Measurements from ENCODE around the gene ASTL.

Gene ASTL

DNA sequence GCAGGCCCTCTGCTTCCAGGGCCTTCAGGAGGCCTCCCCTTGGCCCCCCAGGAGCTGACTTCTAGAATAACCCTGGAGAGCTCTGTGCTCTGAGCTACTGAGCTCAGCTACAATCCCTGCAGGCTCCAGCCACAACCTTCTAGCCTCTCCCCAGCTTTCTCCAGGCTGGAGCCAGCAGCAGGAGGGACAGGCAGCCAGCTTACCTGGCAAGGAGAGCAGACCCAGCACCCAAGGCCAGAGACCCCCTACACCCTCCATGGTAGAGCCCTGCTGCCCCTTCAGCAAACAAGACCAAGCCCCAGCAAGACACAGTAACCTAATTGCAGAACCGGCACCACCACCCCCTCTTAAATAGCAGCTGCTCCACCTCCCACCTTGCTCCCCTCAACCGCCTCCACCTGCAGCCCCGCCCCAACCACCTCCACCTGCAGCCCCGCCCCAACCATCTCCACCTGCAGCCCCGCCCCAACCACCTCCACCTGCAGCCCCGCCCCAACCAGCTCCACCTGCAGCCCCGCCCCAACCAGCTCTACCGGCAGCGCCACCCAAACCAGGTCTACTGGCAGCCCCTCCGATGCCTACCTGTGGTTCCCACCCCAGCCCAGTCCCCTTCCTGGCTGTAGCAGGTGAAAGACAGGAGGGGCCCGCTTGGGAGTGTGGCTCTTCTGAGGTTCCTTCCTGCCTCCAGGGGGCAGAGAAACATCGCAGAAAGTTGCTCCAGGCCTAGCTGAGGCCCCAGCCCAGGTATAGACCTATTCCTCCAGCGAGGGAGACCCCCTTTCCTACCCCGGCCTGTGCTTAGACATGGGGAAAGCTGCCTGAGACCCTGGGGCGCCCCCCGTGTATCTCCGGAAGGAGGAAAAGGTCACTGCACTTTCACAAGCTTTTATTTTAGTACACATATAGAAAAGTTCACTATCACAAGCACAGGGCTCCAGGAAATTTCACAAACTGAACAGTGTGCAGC is at the start of gene ASTL:
ASTL (minus strand) TSS at position 324 of the 967 bp plus-strand sequence; CDS start at position 258, 66 bp downstream.
- DNase-seq (ENCODE audit: insufficient read length, low spot score), result no peak
- no peak for FAIRE-seq
- no peak for TF ChIP-seq POLR2A (IDR thresholded peaks at IDR 0.05; ENCODE audit: low read depth, low read length)

DNA sequence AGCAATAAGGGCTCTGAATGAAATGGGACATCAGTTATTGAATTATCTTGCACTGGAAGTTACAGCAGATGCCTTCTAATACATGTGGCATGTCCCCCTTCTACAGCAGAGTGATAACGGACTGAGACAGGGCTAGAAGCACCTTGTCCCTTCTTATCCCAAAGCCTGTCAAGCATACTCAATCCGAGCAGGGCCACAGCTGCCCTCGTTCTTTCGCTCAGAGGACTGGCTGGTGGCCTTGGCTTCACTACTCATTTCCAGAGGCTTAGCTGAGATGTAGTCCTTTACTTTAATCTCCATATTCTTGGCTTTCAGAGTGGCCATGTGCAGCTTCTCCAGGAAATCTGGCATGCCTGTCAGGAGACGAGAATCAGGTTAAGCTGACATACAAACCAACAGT is 48.3 kb upstream of the ASTL start:
- TF ChIP-seq POLR2A (IDR thresholded peaks at IDR 0.05; ENCODE audit: low read depth, low read length), result no peak
- no peak for FAIRE-seq
- DNase-seq (ENCODE audit: insufficient read length, low spot score), result no peak

DNA sequence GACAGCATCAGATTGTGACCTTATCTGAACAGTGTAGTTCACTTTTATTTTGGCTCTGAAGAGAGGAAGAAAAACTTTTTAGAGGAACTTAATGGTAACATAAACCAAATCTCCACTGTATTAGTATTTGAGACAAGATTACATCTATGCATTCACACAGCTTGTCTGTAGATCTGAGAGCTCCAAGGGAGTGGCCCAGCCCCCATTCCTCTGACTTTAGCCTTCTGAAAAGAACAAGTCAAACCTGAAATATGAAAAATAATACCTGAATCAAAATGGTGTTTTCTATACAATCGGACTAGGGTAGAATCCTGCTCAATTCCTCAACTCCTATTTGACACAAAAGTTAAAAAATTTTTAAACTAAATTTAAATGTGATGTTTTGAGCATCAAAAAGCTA is 47.2 kb upstream of the ASTL start:
- no peak for DNase-seq (ENCODE audit: insufficient read length, low spot score)
- no peak for TF ChIP-seq POLR2A (IDR thresholded peaks at IDR 0.05; ENCODE audit: low read depth, low read length)
- no peak for FAIRE-seq

DNA sequence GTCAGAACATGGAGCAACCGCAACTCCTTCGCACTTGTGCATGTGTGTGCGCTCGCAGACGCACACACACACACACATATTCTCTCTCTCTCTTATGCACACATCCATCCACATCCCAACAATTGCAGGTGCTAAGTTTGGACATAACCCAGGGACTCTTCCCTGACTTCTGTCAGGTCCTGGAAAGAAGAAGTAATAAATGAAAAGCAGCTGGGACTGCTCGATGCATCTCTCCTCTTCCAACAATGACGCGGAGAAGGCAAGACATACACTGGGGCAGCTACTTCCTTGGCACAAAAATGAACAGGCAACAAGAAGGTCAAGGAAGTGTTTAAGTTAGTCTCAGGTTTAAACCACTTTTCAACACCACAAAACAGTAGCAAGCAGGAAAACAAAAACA is 46.7 kb upstream of the ASTL start:
- no peak for TF ChIP-seq POLR2A (IDR thresholded peaks at IDR 0.05; ENCODE audit: low read depth, low read length)
- DNase-seq (ENCODE audit: insufficient read length, low spot score) (no peak), FAIRE-seq (no peak)

DNA sequence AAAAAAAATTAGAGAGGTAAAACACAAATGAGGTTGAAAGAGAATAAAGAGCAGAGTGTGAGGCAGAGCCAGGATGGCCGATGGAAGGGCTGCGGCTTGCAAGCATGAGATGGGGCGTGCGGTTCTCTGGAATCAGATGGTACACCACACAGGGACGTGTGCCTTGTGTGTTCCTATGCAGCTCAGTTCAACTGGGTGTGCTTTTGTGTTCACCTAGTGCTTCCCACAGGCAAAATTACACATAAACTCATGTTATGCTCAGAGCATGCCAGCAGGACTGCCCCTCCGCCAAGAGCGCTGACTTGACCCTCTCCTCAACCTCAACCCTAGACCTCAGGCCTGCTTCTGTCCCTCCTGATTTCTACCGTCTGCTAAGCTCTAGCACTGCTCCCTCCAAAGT is 45.9 kb upstream of the ASTL start:
- DNase-seq (ENCODE audit: insufficient read length, low spot score) (no peak), FAIRE-seq (no peak)
- no peak for TF ChIP-seq POLR2A (IDR thresholded peaks at IDR 0.05; ENCODE audit: low read depth, low read length)

DNA sequence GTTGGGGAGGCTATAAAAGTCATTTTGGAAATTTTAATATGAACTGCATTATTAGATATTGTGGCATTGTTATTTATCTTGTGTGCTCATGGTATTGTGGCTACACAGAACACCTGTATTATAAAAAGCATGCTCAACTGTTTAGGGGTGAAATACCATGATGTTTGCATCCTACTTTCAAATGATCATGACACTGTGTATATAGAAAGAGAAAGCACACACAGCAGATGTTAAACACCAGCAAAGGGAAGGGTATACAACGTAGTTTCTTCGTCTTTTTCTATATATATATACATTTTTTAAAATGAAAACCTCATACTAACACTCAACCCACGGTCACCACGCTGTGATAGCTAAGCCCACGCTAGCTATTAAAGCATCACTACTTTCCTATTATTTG is 43.2 kb upstream of the ASTL start:
- TF ChIP-seq POLR2A (IDR thresholded peaks at IDR 0.05; ENCODE audit: low read depth, low read length), result no peak
- FAIRE-seq, result no peak

DNA sequence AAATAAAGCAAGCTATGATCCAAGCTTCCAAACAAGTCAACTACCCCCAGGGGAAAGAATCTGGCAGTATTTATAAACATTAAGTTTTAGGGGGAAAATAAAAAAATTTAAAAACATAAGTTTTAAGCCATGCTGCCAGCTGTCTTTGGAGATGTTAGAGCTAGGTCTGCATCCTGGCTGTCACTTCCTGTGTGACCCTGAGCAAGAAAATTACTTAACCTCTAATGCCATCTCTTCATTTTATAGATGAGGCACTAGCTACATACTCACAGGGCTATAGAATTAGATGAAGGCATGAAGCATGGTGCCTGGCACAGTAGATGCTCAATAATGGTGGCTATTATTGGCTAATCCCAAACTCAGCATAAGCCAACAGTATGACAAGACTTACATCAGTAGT is 42.2 kb upstream of the ASTL start:
- TF ChIP-seq POLR2A (IDR thresholded peaks at IDR 0.05; ENCODE audit: low read depth, low read length), result no peak
- no peak for DNase-seq (ENCODE audit: insufficient read length, low spot score)
- no peak for FAIRE-seq

More for the DNA sequence above, 43.2 kb upstream of the ASTL start:
- DNase-seq (ENCODE audit: insufficient read length, low spot score), result no peak

DNA sequence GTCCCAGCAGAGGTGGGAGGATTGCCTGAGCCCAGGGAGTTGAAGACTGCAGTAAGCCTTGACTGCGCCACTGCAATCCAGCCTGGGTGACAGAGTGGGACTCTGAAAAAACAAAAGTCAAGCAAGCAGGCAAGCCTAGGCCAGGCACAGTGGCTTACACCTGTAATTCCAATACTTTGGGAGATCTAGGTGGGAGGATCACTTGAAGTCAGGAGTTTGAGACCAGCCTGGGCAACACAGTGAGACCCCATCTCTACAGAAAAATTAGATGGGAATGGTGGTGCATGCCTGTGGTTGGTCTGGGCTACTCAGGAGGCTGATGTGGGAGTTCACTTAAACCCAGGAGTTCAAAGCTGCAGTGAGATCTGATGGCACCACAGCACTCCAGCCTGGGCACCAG is 41.7 kb upstream of the ASTL start:
- FAIRE-seq (no peak), DNase-seq (ENCODE audit: insufficient read length, low spot score) (no peak)
- no peak for TF ChIP-seq POLR2A (IDR thresholded peaks at IDR 0.05; ENCODE audit: low read depth, low read length)

DNA sequence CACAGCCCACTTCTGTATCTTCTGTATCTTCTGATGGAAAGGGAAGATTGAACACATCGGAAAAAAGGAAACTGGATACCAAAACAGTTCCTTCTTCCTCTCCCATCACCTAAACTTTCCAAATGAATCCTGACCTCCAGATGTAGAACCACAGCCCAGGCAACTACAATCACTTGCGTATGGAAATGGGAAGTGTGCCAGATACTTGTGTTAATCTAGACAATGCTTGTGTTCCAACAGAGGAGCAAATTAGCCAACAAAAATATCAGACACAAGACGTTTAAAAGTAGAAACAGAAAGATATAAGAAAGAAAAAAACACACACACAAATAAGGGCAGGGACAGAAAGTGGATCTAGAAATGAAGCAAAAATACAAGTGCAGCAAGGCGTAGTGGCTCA is 38.4 kb upstream of the ASTL start:
- TF ChIP-seq POLR2A (IDR thresholded peaks at IDR 0.05; ENCODE audit: low read depth, low read length), result no peak
- DNase-seq (ENCODE audit: insufficient read length, low spot score), result no peak
- no peak for FAIRE-seq

DNA sequence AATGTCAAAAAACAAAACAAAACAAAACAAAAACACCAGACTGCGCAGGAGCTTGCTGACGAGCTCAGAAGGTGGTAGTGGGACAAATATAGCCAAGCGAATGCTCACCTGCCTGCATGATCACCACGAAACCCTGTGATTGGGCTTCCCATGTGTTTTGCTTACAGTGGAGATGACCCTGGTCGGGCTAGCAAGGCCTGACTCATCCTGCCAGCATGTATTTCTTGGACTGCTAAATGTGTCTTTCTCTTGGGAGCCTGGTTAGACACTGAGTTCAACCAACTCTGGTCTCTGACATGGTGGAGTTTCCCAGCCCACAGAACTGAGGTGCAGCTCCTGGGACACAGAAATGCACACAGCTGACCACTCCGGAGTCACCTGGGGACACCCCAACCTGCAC is 37.6 kb upstream of the ASTL start:
- no peak for TF ChIP-seq POLR2A (IDR thresholded peaks at IDR 0.05; ENCODE audit: low read depth, low read length)
- DNase-seq (ENCODE audit: insufficient read length, low spot score) (peak; percentile 30), FAIRE-seq (no peak)

DNA sequence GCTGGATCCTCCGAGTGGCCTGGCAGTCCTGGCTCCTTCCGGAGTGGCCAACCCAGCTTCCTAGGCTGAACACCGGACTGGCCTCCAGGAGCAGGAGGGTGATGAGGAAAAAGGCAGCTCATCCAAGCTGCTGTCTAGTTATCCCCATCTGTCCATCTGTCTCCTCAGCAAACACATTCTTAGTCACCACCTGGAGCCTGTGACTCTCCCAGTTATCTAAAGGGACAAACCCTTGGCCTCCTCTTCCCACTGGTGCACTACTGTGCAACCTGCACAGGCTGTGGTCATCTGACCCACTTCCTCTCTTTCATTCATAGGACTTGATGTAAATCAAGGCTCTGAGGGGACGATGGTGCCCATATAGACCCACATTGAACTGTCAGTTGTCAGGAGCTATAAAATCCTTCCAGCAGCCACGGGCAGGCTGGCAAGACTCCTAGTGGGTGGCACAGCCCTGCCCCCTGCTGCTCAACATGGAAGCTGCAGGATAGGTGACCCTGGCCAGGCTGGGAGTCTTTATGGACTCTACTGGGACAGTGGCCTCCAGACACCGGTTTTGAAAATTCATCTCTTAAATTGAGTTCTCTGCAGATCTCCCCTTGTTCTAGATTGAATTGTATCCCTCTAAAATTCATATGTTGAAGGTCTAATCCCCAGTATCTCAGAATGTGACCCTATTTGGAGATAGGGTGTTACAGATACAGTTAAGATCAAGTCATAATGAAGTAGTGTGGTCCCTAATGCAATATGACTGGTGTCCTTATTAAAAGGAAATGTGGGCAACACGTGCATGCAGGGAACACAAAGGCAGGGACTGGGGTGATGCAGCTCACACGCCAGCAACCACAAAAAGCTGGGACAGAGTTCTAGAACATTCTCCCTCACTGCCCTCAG is 36.2 kb upstream of the ASTL start:
- TF ChIP-seq POLR2A (IDR thresholded peaks at IDR 0.05; ENCODE audit: low read depth, low read length), result no peak
- FAIRE-seq (peak; percentile 75), DNase-seq (ENCODE audit: insufficient read length, low spot score) (peak; percentile 68)

DNA sequence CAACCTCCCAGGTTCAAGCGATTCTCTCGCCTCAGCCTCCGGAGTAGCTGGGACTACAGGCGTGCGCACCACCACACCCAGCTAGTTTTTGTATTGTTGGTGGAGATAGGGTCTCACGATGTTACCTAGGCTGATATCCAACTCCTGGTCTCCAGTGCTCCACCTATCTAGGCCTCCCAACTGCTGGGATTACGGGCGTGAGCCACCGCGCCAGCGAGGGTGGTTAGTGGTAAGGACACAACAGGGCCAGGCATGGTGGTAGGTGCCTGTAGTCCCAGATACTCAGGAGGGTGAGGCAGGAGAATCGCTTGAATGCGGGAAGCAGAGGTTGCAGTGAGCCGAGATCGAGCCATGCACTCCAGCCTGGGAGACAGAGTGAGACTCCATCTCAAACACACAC is 33.5 kb upstream of the ASTL start:
- TF ChIP-seq POLR2A (IDR thresholded peaks at IDR 0.05; ENCODE audit: low read depth, low read length), result no peak
- FAIRE-seq, result no peak

DNA sequence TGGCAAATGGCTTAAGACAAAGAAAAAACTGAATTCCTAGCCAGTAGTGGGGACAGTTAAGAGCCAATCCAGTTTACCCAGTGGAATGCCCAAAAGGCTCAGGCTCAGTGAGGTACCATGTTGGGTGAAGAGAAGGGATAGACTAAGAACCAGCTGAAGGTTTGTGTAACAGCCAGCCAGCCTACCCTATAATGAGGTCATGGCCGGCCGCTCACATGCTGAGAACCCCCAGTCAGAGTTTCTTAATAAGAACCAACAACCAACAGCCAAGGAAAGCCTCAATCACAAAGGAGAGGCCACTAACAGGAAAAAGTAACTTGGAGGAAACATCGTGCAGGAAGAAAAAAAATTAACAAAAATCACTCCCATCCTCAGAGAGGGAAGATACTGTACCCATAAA is 32.3 kb upstream of the ASTL start:
- DNase-seq (ENCODE audit: insufficient read length, low spot score), result no peak
- TF ChIP-seq POLR2A (IDR thresholded peaks at IDR 0.05; ENCODE audit: low read depth, low read length), result no peak
- FAIRE-seq, result no peak

More for the DNA sequence above, 33.5 kb upstream of the ASTL start:
- no peak for DNase-seq (ENCODE audit: insufficient read length, low spot score)

DNA sequence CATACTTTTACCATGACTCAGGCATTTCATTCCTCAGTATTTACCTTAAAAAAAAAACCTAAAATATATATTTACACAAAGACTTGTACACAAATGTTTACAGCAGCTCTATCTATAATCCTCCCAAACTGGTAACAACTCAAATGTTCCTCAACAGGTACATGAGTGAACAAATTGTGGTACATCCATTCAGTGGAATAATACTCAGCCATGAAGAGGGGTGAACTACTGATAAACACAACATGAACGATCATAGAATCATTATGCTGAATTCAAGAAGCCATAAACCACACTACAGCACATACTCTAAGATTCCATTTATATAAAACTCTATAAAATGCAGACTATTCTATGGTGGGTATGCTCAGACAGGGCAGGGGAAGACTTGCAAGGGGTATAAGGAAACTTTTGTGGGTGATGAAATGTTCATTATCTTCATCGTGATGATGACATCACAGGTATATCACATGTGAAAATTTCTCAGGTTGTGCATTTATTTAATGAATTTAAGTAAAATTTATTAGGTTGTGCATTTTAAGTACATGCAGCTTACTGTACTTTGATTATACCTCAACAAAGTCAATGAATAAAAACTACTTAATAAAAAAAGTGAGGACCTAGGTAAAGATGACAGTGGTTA is 31.7 kb upstream of the ASTL start:
- FAIRE-seq, result no peak
- TF ChIP-seq POLR2A (IDR thresholded peaks at IDR 0.05; ENCODE audit: low read depth, low read length), result no peak
- DNase-seq (ENCODE audit: insufficient read length, low spot score), result no peak

Measured in H54 (cell line).